Vagina (tissue), 2 donors: ENCODE results near the gene BCL2L14.

Experiments used
- CTCF ChIP-seq, 3 experiments: fragments of 450-650 bp in 2 of 3; fragments of 200-600 bp in 1 of 3; sonication (generic) in 1 of 3; IDR thresholded peaks; one replicate each; pipeline ENCODE4 v1.5.1; 2017 to 2019; ENCODE audit warnings: antibody characterized with exemption in 3 of 3, mild to moderate bottlenecking in 2 of 3, moderate library complexity in 2 of 3
- POLR2A ChIP-seq, 2 donors: fragments of 450-650 bp; IDR thresholded peaks; one replicate each; pipeline ENCODE4 v1.6.1; 2017; ENCODE audit warnings: antibody characterized with exemption in 2 of 2, mild to moderate bottlenecking in 2 of 2, moderate library complexity in 2 of 2
- POLR2AphosphoS5 ChIP-seq, 2 donors: sonication (generic); formaldehyde crosslinking; IDR thresholded peaks; one replicate each; pipeline ENCODE4 v1.9.0; 2017; ENCODE audit warnings: antibody characterized with exemption in 2 of 2, mild to moderate bottlenecking in 2 of 2, low read depth in 1 of 2; ENCODE audit not compliant: insufficient read depth in 1 of 2

DNA sequence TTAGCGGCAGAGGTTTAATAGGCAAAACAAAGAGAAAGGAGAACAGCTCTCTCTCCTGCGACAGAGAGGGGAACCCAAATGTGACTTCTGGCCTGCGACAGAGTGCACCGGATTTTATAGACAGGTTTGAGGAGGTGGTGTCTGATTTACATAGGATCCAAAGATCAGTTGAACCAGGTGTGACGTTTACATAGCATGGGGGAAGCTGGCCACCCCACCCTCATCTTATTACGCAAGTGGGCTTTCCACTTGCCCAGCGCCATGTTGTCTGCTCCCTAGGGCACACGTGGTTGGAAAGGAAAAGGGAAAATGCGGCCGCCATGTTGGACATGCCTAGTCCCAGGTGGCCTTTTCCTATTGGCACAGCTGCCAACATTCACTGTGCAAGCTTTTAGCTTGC lies 17.4 kb downstream of the BCL2L14 start:
- TF ChIP-seq CTCF (IDR thresholded peaks at IDR 0.05) = no peak
- TF ChIP-seq POLR2AphosphoS5 (IDR thresholded peaks at IDR 0.05; ENCODE audit: insufficient read depth in 1 of 2, low read depth in 1 of 2) = no peak
- no peak for TF ChIP-seq POLR2A (IDR thresholded peaks at IDR 0.05)
